GM18870 (cell line): Measurements from ENCODE around the gene PAK5.

Experiments used
- ATAC-seq: cut with Tn5 transposase; IDR thresholded peaks from one replicate; pipeline ENCODE4 v1.9.1; 2021; ENCODE audit warnings: moderate library complexity; ENCODE audit not compliant: unreplicated experiment

PAK5 gene

DNA sequence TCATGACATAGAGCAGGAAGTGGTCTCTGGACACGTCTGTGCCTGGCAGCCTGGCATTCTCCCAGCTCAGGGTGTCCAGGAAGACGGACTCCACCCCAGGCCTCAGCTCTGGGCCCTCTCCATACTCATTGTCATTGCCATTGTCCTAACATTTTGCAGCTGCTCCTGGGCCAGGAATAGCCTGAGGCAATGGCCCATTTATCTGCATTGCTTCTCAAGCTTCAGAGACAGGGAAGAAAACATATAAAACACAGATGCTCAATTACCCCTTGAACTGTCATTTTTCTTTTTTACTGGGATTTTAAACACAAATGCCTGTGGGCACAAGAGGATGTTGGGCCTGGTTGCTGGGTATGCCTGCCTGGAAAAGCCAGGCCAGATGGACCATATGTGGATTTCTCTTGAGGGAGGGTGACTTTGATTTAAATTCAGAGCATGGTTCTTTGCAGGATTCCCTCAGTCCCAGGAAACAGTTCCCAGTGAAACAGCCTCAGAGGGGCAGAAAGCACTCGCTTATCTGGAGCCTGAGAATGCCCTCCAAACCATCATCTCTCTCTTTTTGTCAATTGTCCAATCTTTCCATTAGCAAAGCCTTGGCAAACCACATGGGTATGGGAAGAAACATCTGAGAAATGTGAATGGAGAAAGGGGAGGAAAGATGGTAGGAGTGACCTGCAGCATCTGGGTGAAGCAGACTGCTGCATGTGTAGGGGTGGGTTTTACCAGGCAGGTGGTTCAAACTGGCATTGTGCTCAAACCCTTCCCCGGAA is 306.6 kb downstream of the PAK5 start:
- ATAC-seq = no peak

DNA sequence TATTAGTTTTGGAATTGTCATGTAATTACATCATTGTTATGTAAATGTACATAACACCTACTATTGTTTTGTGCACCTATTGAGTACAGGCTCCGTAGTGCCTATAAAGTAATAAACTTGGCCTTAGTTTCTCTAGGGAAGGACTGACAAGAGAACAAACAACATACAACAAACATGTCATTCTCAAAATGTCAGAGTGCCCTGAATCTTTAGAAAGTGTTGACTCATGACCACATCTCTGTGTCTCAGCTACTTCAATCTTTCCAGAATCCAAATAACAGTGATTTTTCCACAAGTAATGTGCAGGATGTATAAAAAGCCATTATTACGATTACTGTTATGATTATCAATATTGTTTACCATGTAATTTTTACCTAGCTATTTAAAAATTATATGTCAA is 307.3 kb downstream of the PAK5 start:
- no peak for ATAC-seq

DNA sequence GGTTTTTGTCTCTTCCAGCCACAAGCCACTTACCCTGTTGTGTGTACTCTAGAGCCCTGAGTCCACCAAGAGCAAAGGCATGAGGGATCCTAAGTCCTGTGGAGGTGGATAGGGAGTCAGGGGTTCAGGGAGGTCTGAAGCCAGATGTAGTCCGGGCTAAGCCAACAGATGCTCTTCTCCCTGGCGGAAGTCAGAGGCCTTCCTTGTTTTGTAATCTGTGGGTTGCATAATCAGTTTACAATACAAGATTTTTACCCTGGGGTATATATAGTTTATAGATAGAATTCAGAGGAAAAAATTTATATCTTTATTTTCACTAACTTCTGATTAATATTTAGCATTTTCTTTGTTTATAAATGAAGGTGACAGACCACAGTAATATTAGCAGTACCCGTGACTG is 315.2 kb downstream of the PAK5 start:
- no peak for ATAC-seq

DNA sequence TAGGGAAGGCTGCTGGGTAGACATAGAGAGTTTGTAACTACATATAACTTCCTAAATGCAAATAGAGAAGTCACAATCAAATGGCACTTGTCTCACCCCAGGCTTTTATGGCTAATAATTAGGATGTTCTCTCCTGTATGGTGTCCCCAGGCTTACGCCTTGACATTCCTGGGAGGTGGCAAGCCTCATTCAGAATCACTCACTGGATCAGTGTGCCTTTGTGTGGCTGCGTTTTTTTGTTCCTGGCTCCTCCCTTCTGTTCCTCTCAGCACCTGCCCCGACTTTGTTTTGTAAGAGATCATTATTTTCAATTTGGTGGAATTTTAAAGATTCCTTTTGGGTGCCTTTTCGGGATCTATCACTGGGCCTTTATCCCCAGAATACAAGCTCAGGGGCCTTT is 318.8 kb downstream of the PAK5 start:
- ATAC-seq = no peak

DNA sequence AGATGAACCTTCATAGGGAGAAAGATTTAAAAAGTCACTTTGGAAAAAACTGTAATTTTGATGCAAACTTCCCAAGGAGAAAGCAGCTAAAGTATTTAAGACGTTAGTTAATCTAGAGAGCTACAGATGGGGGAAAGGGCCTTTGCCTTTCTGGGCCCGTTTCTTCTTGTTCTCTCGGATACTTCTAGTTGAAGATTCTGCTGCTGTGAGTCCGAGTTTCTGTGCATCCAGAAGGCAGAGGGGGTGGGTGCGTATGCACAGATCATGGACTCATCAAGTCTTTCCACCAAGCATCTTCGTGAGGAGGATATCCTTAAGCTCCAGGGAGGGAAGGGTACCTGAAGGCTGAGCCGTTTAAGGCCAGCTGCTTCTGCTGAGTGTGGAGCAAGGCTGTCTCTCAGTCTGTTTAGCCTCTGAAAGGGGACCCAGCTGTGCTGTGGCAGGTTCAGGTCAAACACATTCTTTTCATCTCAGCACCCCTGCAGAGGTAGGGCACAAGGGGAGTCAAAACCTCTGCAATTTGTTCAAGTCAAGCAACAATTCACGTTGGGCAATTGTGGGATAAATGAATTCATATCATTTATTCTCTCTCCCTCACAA is 320.2 kb downstream of the PAK5 start:
- no peak for ATAC-seq

DNA sequence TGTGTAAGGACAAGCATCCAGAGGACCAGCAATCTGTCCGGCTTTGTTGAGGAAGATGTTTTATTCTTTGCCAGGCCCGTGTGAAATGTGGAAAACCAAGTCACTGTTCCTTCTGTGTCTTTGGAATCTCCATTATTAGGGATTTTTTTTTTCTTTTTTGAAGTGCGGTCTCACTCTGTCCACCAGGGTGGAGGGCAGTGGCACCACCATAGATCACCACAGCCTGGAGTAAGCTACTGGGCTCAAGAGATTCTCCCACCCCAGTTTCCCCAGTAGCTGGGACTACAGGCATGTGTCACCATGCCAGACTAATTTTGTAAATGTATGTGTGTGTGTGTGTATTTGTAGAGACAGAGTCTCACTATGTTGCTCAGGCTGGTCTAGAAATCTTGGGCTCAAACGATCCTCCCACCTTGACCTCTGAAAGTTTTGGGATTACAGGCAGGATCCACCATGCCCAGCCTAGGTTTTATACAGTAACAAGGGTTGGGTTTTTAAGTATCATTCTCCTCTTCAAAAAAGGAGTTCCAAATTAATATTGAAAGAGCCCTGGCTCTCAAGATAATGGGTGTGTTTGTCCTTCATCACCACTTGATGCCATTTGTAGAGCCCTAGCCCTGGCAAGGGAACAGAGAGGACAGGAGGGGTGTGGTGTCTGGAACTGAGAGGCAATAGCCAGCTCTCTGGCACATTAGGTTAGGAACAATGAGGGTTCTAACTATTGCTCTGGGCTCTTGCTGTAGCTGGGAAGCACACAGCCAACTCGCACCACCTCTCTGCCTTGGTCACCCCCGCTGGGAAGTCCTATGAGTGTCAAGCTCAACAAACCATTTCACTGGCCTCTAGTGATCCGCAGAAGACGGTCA is 321.3 kb downstream of the PAK5 start:
- ATAC-seq = no peak

DNA sequence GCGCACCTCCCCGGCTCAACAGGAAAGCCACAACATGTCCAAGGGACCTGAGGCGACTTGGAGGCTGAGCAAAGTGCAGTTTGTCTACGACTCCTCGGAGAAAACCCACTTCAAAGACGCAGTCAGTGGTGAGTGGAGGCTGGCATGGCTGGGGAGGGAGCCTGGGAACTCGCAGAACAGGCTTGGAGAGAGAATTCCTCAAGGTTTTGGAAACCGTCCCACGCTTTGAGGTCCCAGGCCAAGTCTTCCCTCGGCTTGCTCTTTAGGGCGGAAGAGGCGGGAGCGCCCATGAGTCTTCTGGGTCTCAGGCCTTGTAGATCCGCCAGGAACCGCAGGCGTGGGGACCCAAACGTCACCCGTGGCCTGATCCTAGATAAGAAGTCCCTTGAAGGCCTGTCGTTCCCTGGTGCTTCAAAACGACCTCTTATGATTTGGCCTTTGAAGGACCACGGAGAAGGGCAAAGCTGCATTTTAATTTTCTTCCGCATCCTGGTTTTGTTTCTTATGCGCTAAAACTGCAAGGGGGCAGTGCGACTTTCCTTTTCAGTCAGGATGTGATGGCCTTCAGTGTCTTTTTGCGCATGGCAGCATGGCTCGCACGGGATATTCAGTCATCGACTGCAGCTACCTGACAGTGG is 322.5 kb downstream of the PAK5 start:
- peak; percentile 42 for ATAC-seq

DNA sequence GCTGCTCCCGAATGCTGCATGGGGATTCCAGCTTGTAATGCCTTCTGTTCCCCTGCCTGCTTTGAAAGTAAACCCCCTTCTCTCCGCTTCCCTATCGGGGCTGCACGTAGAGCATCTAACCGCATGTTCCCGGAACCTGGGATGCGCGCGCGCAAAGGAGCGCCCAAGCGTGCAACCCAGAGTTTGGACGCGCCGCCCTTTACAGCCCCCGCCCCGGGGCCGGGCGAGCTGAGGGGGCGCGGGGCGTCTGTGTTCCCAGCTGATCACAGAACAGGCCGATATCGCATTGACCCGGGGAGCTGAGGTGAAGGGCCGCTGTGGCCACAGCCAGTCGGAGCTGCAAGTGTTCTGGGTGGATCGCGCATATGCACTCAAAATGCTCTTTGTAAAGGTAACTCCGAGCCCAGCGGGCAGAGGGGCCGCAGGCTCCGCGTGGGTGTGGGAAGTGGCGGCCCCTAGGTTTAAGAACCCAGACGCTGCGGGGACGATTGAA is 323.1 kb downstream of the PAK5 start:
- peak; percentile 4 for ATAC-seq

DNA sequence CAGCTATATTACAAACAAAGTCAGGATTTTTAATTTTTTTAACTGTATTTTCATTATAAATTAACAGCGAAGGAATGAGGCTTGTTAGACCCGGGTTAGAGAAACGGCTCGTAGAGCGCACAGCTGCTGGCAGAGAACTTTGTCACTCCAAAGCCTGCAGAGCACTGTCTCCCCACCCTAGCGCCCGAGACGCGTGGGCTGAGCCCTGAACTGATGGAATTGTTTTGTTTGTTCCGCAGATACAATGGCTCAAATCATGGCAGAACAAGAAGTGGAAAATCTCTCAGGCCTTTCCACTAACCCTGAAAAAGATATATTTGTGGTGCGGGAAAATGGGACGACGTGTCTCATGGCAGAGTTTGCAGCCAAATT is 323.7 kb downstream of the PAK5 start:
- no peak for ATAC-seq

DNA sequence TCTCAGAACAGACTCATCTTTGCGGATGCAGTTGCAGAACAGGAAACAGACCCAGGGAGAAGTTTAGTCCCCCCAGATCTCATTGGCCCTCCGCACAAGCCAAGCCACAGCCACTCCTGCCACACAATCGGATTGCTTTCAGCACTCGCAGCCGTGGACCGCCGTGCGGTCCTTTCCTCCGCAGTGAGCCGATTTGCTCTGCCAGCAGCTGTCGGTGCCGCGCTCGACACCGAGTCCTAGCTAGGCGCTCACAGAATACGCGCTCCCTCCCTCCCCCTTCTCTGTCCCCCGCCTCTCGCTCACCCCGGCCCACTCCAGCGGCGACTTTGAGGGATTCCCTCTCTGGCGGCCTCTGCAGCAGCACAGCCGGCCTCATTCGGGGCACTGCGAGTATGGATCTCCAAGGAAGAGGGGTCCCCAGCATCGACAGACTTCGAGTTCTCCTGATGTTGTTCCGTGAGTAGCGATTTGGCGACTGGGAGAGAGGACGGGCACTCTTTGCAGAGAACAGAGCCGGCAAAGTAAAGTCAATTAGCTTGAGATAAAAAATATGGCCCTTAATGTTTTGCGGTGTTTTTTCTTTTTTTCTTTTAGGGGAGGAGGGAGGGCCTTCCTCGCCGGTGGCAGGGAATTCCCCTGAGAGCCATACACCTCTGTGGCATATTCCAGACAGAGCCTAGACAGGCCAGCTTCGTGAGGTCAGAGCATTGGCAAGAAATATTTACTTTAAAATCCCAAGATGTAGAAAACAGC is 324.2 kb downstream of the PAK5 start, which contains the start of gene LAMP5:
Gene LAMP5 (plus strand): TSS at position 130 of the 753 bp plus-strand sequence. CDS start 263 bp downstream, at position 393.
- no peak for ATAC-seq

DNA sequence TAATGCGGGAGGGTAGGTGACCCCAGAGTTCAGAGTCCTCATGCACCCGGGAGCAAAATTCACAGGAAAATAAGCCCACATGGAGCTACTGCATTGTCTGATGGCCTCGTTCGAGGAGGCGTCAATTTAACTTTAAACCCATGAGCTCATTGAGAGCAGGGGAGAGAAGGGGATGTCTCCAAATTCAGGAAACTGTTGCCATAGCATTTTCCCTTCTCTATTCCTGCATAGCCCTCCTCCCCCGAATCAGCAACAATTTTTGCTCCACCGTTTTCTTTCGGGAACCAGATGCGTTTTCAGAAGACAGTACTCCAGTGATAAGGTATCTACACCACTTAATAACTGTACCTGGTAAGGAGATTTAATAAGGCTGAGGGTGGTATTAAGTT is 324.8 kb downstream of the PAK5 start:
- ATAC-seq = no peak

DNA sequence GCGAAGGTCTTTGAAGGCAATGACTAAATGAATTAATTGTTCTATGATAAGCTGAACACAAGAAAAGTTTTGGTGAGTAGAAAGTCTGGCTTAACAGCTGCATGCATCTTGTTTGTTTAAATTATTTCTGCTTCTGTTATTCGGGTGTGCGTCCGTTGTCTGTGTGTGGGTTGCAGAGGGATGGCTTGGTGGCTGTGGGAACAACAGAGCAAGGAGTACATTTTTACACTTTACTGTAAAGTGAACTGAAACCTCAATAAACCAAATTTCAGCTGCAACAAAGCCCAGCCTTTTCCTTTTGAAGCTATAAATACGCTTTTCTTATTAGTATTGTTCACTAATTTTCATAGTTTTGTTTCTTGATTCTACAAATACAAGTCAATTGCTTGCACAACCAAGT is 328.0 kb downstream of the PAK5 start:
- ATAC-seq = peak; percentile 39

DNA sequence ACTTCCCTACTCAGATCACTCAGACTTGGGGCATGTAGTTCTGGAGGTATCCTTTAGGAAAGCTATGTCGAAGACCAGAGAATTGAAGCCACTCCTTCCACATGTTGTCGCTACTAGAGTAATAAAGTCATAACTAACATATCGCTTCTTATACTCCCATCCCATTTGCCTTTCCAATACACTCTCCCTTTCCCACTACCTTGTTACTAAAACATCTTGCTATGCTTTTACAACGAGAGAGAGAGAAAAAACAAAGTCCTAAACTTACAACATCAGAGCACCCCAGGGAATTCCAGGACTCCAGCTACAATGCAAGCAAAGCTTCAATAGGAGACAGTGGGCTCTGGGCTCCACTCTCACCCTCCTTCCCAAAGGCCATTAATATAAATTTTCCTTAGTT is 329.6 kb downstream of the PAK5 start:
- ATAC-seq = no peak

DNA sequence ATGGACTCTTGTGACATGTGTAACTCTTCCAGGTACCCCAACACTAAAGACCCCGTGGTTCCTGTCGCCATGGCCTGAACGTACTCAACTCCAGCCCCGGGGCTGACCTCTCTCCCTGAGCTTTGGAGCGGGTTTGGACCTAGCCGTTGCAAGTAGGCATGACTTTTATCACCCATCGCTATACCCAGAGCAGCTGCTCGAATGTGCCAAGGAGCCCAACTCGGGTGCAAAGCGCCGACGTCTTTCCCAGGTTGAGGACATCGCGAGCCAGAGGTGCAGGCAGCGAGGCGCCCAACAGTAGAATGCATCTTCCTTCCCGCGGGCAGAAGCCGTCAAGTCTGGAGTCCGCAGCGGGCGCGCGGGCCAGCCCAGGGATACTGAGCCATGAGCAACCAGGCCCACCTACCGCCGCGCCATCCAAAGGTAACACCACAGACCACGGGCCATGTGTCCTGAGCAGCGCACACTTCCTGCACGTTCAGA is 330.1 kb downstream of the PAK5 start:
- ATAC-seq = no peak

DNA sequence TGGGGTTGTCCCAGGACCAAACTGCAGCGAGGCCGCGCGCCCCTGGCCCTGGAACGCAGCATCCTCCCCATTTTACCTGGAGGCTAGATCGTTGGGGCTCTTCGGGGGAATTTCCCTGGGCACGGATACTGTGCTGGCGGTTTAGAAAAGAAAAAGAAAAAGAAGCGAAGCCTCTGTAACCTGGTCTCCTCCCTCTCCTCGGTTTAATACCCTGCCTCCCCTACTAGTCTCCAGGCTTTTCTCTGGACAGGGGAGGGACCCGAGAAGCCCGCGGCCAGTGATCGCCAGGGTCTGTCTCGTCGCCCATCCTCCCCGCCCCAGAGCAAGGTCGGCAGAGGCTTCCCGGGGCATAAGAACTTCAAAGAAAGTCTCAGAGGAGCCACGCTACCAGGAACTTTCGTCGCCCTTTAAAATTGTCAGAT is 330.6 kb downstream of the PAK5 start:
- ATAC-seq = no peak

DNA sequence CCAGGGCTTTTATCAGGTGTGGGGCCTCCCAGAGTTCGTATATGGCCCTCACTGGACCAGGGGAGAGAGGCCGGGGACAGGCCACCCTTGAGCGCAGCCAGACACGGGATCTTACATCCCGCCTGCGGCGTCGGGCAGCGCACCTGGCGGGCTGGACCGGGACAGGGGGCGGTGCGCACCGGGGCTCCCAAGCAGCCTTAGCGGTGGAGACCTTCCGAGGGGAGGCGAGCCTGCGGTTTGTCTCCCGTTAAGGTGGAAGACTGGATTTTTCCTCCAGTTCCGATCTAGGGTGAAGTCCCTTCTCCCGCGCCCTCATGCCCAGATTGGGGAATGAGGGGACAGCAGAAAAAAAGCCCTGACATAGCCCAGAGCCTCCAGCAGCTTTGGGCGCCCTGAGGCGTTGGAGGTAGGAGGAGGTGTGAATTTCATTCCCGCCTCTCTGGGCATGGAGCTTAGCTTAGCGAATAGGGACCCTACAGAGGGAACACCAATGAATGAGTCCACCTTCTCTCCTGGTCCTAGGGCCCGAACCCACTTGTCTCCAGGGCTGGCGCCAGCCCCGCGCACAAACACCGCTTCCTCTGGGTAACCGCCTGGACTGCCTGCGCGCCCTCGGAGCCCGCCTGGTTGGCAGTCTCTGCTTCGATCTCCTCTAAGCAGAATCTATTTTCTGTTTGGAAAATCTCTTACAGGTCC is 331.2 kb downstream of the PAK5 start:
- no peak for ATAC-seq

DNA sequence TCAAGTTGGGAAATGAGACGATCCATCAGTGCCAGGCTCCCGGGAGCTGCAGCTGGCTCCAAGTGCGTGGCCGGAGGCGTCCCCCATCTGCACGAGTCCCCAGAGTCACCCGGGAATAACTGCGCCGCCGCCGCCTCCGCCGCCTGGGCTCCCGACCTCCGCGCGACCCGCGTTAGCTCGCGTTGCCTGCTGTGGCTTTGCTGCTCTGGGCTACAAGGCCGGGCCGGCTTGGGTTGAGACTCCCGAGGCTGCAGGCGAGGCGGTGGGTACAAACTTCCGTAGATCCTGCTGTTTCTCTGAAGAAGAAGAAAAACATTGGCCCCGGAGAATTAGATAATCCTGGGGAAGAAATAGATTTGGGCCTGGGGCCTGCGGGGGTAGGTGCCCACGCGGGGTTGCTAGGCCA is 331.9 kb downstream of the PAK5 start:
- no peak for ATAC-seq

DNA sequence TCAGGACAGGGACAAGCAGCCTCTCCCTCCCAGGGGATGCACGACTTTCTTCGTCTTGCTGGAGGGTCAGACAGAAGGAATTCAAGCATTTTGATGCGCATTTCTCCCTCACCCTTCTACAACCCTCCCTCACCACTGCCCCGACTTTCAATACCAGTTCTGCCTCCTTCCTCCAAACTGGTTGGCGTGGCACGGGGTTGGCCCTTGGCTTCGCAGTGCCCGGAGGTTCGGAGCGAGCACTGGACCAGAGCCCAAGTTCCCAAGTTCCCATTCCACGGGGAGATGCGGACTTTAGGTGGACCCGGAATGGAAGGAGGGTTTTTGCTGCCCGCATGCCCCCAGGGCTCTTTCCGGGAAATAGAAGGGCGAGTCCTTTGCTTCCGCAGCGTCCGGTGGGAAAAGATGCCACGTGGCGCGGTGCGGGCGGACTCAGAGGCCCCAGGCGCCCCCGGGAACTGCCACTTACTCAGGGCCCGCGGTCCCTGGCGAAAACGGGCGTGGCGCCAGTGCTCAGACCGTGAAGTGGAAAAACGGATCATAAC is 332.5 kb downstream of the PAK5 start:
- ATAC-seq = no peak

DNA sequence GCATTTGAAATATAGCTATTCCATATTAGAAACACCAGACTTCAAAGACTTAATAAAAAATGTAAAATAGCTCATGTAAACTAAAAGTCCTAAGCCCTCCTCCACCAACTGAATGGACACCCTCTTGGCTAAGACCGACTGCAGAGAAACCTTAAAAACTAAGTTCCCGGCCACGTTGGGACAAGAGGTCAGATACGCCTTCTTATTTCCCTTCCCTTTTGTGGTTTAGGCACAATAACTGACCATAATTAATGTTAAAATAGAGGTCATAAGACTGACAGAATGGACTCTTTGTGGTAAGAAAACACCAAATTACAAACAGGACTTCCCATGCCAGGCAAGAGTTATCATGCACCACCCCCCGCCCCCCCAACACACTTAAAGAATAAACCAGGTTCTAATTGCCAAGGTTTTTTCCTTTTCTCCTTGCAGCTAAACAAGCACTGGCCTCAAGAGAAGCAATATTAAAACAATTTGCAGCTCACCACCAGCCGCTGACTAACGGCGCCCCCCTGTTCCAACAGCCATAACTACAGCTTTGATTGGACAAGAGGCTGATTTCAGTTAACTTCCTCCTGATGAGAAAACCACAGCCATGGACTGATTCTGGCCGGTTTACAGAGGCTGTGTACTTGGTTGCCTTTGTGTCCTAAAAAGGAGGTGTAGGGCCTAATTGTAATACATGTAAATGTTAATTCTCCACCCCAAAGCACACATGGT is 335.2 kb downstream of the PAK5 start:
- ATAC-seq = no peak
